ENCODE results near the gene IRAK1. TPM values are rescaled to one million over a fixed set of nuclear protein-coding genes. Genes with fewer than 3 reads are reported as not detected.

IRAK1 gene
- total RNA-seq (2021; fragmentation: NEBNext Ultra II Directional; extraction: Animal tissue kit (Norgen Biotek cat#: 25700)): 41.7 and 47.2 TPM in 2 replicates
- polyA plus RNA-seq (2011; rRNA removed): 26.6 and 34.7 TPM in 2 replicates
- 30.0 TPM for polyA plus RNA-seq (2011; cell fraction: cytosol; rRNA removed)
- polyA plus RNA-seq (2011; cell fraction: nucleus; rRNA removed): 48.0 TPM
- polyA plus RNA-seq (2012, experiment 1 of 2): 42.4 to 74.0 TPM (median 70.1 TPM) in 4 replicates
- polyA plus RNA-seq (2012, experiment 2 of 2): 60.7 TPM
- 28.3 TPM for polyA plus RNA-seq (2013, experiment 1 of 2)
- 25.9 TPM for polyA plus RNA-seq (2013, experiment 2 of 2)
- polyA minus RNA-seq (2011; rRNA and poly(A)+ RNA removed): 35.5 and 41.0 TPM in 2 replicates
- 54.9 TPM for polyA minus RNA-seq (2011; cell fraction: cytosol; rRNA and poly(A)+ RNA removed)
- 27.7 TPM for polyA minus RNA-seq (2011; cell fraction: nucleus; rRNA and poly(A)+ RNA removed)
- long read RNA-seq, experiment 1, partial matches to known transcripts: 8 of 22 reads
- long read RNA-seq, experiment 1, other reads (novel, unspliced or antisense): 13 of 22 reads
- long read RNA-seq, experiment 2, partial matches to known transcripts: 0 of 3 reads
- long read RNA-seq, experiment 2, other reads (novel, unspliced or antisense): 3 of 3 reads

DNA sequence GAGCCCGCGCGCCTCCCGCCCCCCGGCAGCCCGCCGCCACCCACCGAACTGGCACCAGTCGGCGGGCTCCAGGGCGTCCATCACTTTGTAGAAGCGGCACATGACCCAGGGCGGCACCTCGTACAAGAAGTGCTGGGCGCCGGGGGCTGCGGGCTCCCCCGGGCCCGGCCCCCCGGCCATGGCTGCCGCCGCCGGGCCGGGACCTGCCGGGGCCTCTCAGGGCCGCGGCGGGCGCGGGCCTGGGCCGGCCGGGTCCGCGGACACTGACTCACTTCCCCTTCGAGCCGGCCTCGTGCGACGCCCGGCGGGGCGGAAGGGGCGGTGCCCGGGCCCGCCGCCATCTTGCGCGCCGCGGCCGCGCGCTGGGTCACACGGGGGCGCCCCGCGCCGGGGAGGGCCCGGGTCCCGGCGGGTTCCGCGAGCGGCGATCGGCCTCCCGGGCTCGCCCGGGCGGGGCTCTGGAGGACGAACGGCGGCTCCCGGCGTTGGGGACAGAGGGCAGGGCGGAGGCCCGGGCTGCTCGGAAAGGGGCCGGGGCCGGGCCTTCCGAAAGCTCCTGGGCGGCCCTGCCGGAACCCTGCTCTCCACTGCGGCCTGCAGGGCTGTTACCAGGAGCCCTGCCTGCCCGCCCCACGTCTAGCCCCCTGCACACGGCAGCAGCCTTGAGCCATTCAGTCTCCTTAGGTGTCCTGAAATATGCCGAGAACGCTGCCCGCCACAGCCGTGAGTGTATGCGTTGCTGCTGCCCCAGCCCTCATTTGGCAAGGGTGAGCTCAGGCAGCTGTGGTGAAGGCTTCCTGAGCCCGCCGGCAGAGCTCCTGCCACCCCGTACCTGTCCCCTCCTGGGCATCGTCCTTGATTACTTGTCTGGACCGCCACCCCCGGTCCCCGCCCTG is at the start of gene IRAK1:
Gene IRAK1, minus strand, starts transcription at position 270 of the 896 bp plus-strand sequence. Its CDS starts 90 bp downstream, at position 180.
- Histone ChIP-seq H3K14ac (ENCODE audit: insufficient read length) (no peak within 1 kb of the TSS), H3K79me1 (ENCODE audit: low read depth, low read length) (no peaks in the 10 kb centered on the region), H3K18ac (ENCODE audit: extremely low read depth, low read length) (peak within 1 kb of the TSS; percentile 78), H3K4me3 (ENCODE audit: extremely low read depth in 1 of 4, insufficient read depth in 2 of 4, low read depth in 3 of 4, low read length in 4 of 4) (peak within 1 kb of the TSS; percentile 23 to 58 (median 30)), H4K20me1 (replicated peaks in 1 of 2; ENCODE audit: control insufficient read depth in 1 of 2, insufficient read depth in 2 of 2, low read length in 2 of 2) (no peaks in the 10 kb centered on the region), H2BK5ac (ENCODE audit: low read depth, low read length) (no peak within 1 kb of the TSS), H3K56ac (replicated peaks; ENCODE audit: insufficient read length, low read depth, low read length) (peak within 1 kb of the TSS; percentile 30), H2BK15ac (ENCODE audit: low read length) (no peak within 1 kb of the TSS), H3K4ac (replicated peaks; ENCODE audit: insufficient read length, low read depth, low read length) (no peak within 1 kb of the TSS), H2BK12ac (ENCODE audit: low read depth, low read length) (no peak within 1 kb of the TSS), H4K91ac (replicated peaks; ENCODE audit: insufficient read length, low read length) (peak within 1 kb of the TSS; percentile 65), H4K8ac (ENCODE audit: extremely low read depth, insufficient read depth, low read length) (peak within 1 kb of the TSS; percentile 85; the same call in 1 of the 2 replicates), H3K9ac (replicated peaks in 1 of 4; ENCODE audit: extremely low read depth in 1 of 4, low read depth in 3 of 4, low read length in 3 of 4) (peak within 1 kb of the TSS in 3 of 4 experiments; percentile 42 to 80 (median 62); a peak in 6 of 7 replicates), H2AFZ (ENCODE audit: low read length) (no peak within 1 kb of the TSS), H3K79me2 (ENCODE audit: control insufficient read depth in 1 of 2, insufficient read depth in 2 of 2, low read length in 2 of 2) (no peaks in the 10 kb centered on the region), H2BK120ac (replicated peaks; ENCODE audit: low read depth, low read length) (peak within 1 kb of the TSS; percentile 78), H2AK5ac (ENCODE audit: low read depth, low read length) (no peak within 1 kb of the TSS), H3K23ac (ENCODE audit: insufficient read length) (no peak within 1 kb of the TSS), H2BK20ac (ENCODE audit: low read length) (no peak within 1 kb of the TSS), H3K36me3 (ENCODE audit: control insufficient read depth in 2 of 4, insufficient read depth in 4 of 4, low read length in 3 of 4) (peaks cover 2 to 11% (median 7%) of the 10 kb centered on the region in 4 experiments; a peak in 3 of 8 replicates), H4K5ac (ENCODE audit: insufficient read length, low read depth, low read length) (no peak within 1 kb of the TSS), H3K4me1 (replicated peaks in 1 of 4; ENCODE audit: control insufficient read depth in 3 of 4, insufficient read depth in 4 of 4, low read length in 3 of 4) (peaks cover 2 to 28% (median 11%) of the 10 kb centered on the region in 4 experiments), H3K4me2 (ENCODE audit: insufficient read depth in 1 of 2, low read depth in 2 of 2, low read length in 2 of 2) (peak within 1 kb of the TSS; percentile 70 to 74), H3K9me3 (ENCODE audit: insufficient read depth in 2 of 2, low read depth in 1 of 2, low read length in 1 of 2) (no peaks in the 10 kb centered on the region), H3K23me2 (ENCODE audit: low read depth, low read length) (peaks cover 2% of the 10 kb centered on the region; the same call in 1 of the 2 replicates), H3K27ac (ENCODE audit: low read depth, low read length) (peak within 1 kb of the TSS; percentile 36; the same call in 1 of the 2 replicates), H3K27me3 (replicated peaks in 1 of 4; ENCODE audit: control insufficient read depth in 3 of 4, extremely low read depth in 1 of 4, insufficient read depth in 3 of 4, low read length in 3 of 4) (no peaks in the 10 kb centered on the region)
- DNase-seq (ENCODE audit: low read depth in 1 of 2, low spot score in 2 of 2) (peak in 1 of 2 experiments; percentile 63), FAIRE-seq (no peak)
- ChIA-PET POLR2A (ENCODE audit: partially characterized antibody) (interaction anchor here (0.9 to 2.4 kb wide), 6 partner anchors 9 to 94 kb away, joined by 3 to 8 read pairs (median 4); partner anchors contain the start of genes ARHGAP4 and HCFC1), CTCF (ENCODE audit: partially characterized antibody) (interaction anchor here (0.7 to 2.5 kb wide), 4 partner anchors 10 to 32 kb away, joined by 3 to 9 read pairs (median 6); no protein-coding TSS in a partner anchor)
- WGBS, 2 experiments (ENCODE audit: extremely low coverage in 1 of 2, insufficient coverage in 1 of 2, insufficient read length in 1 of 2, insufficient replicate concordance in 2 of 2, low coverage in 1 of 2, low lambda C conversion rate in 2 of 2, missing lambda C conversion rate in 1 of 2): 45% methylated on average over 8 of the region's 99 CpGs; no CpG with 5 or more reads in 1 of the 2 experiments
- TF ChIP-seq ZNF274 (IDR thresholded peaks at IDR 0.05; ENCODE audit: borderline replicate concordance, extremely low read depth, low read length): no peak
- TF ChIP-seq CBX8 (IDR thresholded peaks at IDR 0.05; ENCODE audit: borderline replicate concordance, low read depth, low read length): no peak
- no peak for TF ChIP-seq FOSL1 (IDR thresholded peaks at IDR 0.05; ENCODE audit: insufficient read depth, low read depth, low read length)
- no peak for TF ChIP-seq SP4 (IDR thresholded peaks at IDR 0.05; ENCODE audit: low read length)
- TF ChIP-seq CTCF (IDR thresholded peaks at IDR 0.05; ENCODE audit: control extremely low read depth in 1 of 3, insufficient read depth in 1 of 3, low read depth in 1 of 3, low read length in 3 of 3): no peak
- no peak for TF ChIP-seq SP1 (IDR thresholded peaks at IDR 0.05; ENCODE audit: low read depth, low read length)
